ENCODE measurements around the gene IQSEC1.

Gene IQSEC1

GRCh38 chr3:12996181-12996506 is 77.1 kb downstream of the IQSEC1 start:
- DNase-seq, result no peak

GRCh38 chr3:12995389-12996180 is 77.6 kb downstream of the IQSEC1 start:
- DNase-seq, result no peak

- DNase-seq, result peak; percentile 48
These were observed 78.4 kb downstream of the IQSEC1 start for GRCh38 chr3:12994607-12995388.

- no peak for DNase-seq
These were observed 78.9 kb downstream of the IQSEC1 start for GRCh38 chr3:12994357-12994606.

- DNase-seq, result no peak
These were observed 79.5 kb downstream of the IQSEC1 start for GRCh38 chr3:12993517-12994356.

GRCh38 chr3:12992629-12993516 is 80.4 kb downstream of the IQSEC1 start:
- no peak for DNase-seq

- DNase-seq, result no peak
These were observed 81.4 kb downstream of the IQSEC1 start for GRCh38 chr3:12991861-12992281.

GRCh38 chr3:12991481-12991837 is 81.8 kb downstream of the IQSEC1 start:
- DNase-seq, result no peak

- DNase-seq, result no peak
These were observed 82.3 kb downstream of the IQSEC1 start for GRCh38 chr3:12990781-12991480.

- DNase-seq, result no peak
These were observed 82.9 kb downstream of the IQSEC1 start for GRCh38 chr3:12990306-12990705.

- DNase-seq, result no peak
These were observed 84.3 kb downstream of the IQSEC1 start for GRCh38 chr3:12988728-12989454.

- no peak for DNase-seq
These were observed 85.6 kb downstream of the IQSEC1 start for GRCh38 chr3:12987602-12988001.

- peak; percentile 18 for DNase-seq
These were observed 86.2 kb downstream of the IQSEC1 start for GRCh38 chr3:12986986-12987385.

GRCh38 chr3:12986521-12986920 is 86.7 kb downstream of the IQSEC1 start:
- DNase-seq, result no peak

GRCh38 chr3:12986031-12986430 is 87.2 kb downstream of the IQSEC1 start:
- DNase-seq, result no peak

GRCh38 chr3:12985148-12985547 is 88.1 kb downstream of the IQSEC1 start:
- DNase-seq, result no peak

GRCh38 chr3:12984023-12984823 is 89.0 kb downstream of the IQSEC1 start:
- peak; percentile 60 for DNase-seq

- DNase-seq, result no peak
These were observed 89.9 kb downstream of the IQSEC1 start for GRCh38 chr3:12983319-12983718.

GRCh38 chr3:12982619-12983101 is 90.6 kb downstream of the IQSEC1 start:
- DNase-seq, result no peak

Measured in NCI-H510A treated with DMSO at 0.1 percent for 48 hours (cell line).